HepG2 (cell line): ENCODE data around the gene RAD23A. TPM values are rescaled to one million over a fixed set of nuclear protein-coding genes. Genes with fewer than 3 reads are reported as not detected.
A peak's percentile ranks its signal among the peaks of the same experiment; 100 is the strongest.

Experiments used
- ATAC-seq: fragments of 200-7000 bp; cut with Tn5 transposase; 3 replicates; pipeline ENCODE4 v1.9.1; 2020; ENCODE audit warnings: mild to moderate bottlenecking, moderate library complexity
- Bru-seq: library from RNA; stranded (reverse); fragments of 400-500 nt; gene quantifications from one replicate; lab custom pipeline; 2021; lab: Mats Ljungman, UMichigan
- BruChase-seq, 2 experiments: library from RNA; stranded (reverse); fragments of 400-500 nt; gene quantifications; one replicate each; lab custom pipeline; 2021; lab: Mats Ljungman, UMichigan
- BruUV-seq: library from RNA; stranded (reverse); fragments of 400-500 nt; replicated peaks from 2 replicates; lab custom pipeline; 2021; lab: Mats Ljungman, UMichigan
- CTCF ChIA-PET: fragments of 300-600 bp; formaldehyde crosslinking; extraction: SDS; loops from one replicate; lab custom pipeline; 2021; ENCODE audit warnings: low total read pairs, inconsistent platforms, low intra/inter-chr PET ratio; lab: Yijun Ruan, JAX
- POLR2A ChIA-PET: fragments of 350-600 bp; sonication (Branson Sonifier 250); formaldehyde crosslinking; loops from one replicate; lab custom pipeline; 2020; ENCODE audit warnings: antibody characterized with exemption, inconsistent platforms; lab: Yijun Ruan, JAX
- DNase-seq: peaks from one replicate; pipeline ENCODE4 v3.0.0-alpha.2; 2015; ENCODE audit warnings: low spot score
- FAIRE-seq: peaks from 3 replicates; lab custom pipeline; 2011; peaks lifted over from hg19 to GRCh38; lab: Jason Lieb, UNC
- H2AFZ ChIP-seq: one replicate; pipeline ENCODE4 v1.6.1; 2011; ENCODE audit warnings: low read length, inconsistent platforms
- H3K27ac ChIP-seq: fragments of 300-600 bp; 3 replicates; pipeline ENCODE4 v1.8.0; 2011; ENCODE audit warnings: mixed run types, mild to moderate bottlenecking, mixed read lengths, low read length, inconsistent platforms; ENCODE audit not compliant: insufficient read depth; ENCODE audit errors: extremely low read length
- H3K27me3 ChIP-seq, 2 experiments: fragments of 200-600 bp in 1 of 2; 2 replicates in 1 of 2; 3 replicates in 1 of 2; pipeline versions ENCODE4 v1.6.0 to v1.8.0; 2011; ENCODE audit warnings: low read length in 2 of 2, mild to moderate bottlenecking in 2 of 2, moderate library complexity in 2 of 2, inconsistent platforms in 1 of 2; ENCODE audit not compliant: insufficient read depth in 2 of 2, control insufficient read depth in 1 of 2
- H3K36me3 ChIP-seq, 2 experiments: fragments of 200-600 bp in 1 of 2; replicated peaks in 1 of 2; 2 replicates in 1 of 2; 3 replicates in 1 of 2; pipeline versions ENCODE4 v1.5.1 to v1.8.0; 2011; ENCODE audit warnings: low read length in 2 of 2, inconsistent platforms in 1 of 2; ENCODE audit not compliant: insufficient read depth in 2 of 2, control insufficient read depth in 1 of 2
- H3K4me1 ChIP-seq: 2 replicates; pipeline ENCODE4 v1.5.1; 2012; ENCODE audit warnings: low read length, inconsistent platforms; ENCODE audit not compliant: insufficient read depth
- H3K4me2 ChIP-seq: 2 replicates; pipeline ENCODE4 v1.6.0; 2011; ENCODE audit warnings: low read depth, low read length, inconsistent platforms
- H3K4me3 ChIP-seq, 3 experiments: fragments of 200-600 bp in 1 of 3; sonication (generic), shearing (Covaris generic) in 1 of 3; replicated peaks in 1 of 3; 2 replicates each; pipeline ENCODE4 v1.5.1; 2011 to 2016; ENCODE audit warnings: low read length in 3 of 3, inconsistent platforms in 2 of 3, low read depth in 2 of 3, mild to moderate bottlenecking in 2 of 3, control low read depth in 1 of 3, mixed read lengths in 1 of 3; ENCODE audit not compliant: insufficient read depth in 1 of 3
- H3K79me2 ChIP-seq: one replicate; pipeline ENCODE4 v1.6.1; 2011; ENCODE audit warnings: low read length, inconsistent platforms; ENCODE audit not compliant: insufficient read depth
- H3K9ac ChIP-seq: 2 replicates; pipeline ENCODE4 v1.6.0; 2011; ENCODE audit warnings: mild to moderate bottlenecking, low read depth, low read length, inconsistent platforms; ENCODE audit not compliant: insufficient read depth
- H3K9me3 ChIP-seq: 2 replicates; pipeline ENCODE4 v1.5.1; 2012; ENCODE audit warnings: mild to moderate bottlenecking, low read length
- H4K20me1 ChIP-seq: 2 replicates; pipeline ENCODE4 v1.6.0; 2011; ENCODE audit warnings: inconsistent platforms, mild to moderate bottlenecking, low read length, moderate library complexity; ENCODE audit not compliant: insufficient read depth
- AGO2 ChIP-seq: fragments of 200-400 bp; formaldehyde crosslinking; optimal IDR thresholded peaks from 2 replicates; pipeline ENCODE3; 2017; ENCODE audit warnings: mild to moderate bottlenecking, low read depth, low read length, moderate library complexity
- BCLAF1 ChIP-seq: fragments of 450-650 bp; IDR thresholded peaks from 2 replicates; pipeline ENCODE4 v1.6.1; 2017; ENCODE audit warnings: mild to moderate bottlenecking
- BRF2 ChIP-seq: sonication (generic); formaldehyde crosslinking; IDR thresholded peaks from 2 replicates; pipeline ENCODE4 v1.8.1; 2022; ENCODE audit warnings: mild to moderate bottlenecking, missing genetic modification reagents
- FOXJ3 ChIP-seq: sonication (generic); formaldehyde crosslinking; IDR thresholded peaks from 2 replicates; pipeline ENCODE4 v1.4.0; 2020; ENCODE audit warnings: missing genetic modification reagents, mild to moderate bottlenecking, borderline replicate concordance
- FOXK2 ChIP-seq: fragments of 450-650 bp; IDR thresholded peaks from 2 replicates; pipeline ENCODE4 v1.6.1; 2016
- HIVEP1 ChIP-seq: sonication (generic); formaldehyde crosslinking; IDR thresholded peaks from 2 replicates; pipeline ENCODE4 v1.4.0; 2020; ENCODE audit warnings: mild to moderate bottlenecking, missing genetic modification reagents
- NFYB ChIP-seq: sonication (generic); formaldehyde crosslinking; IDR thresholded peaks from 2 replicates; pipeline ENCODE4 v1.4.0; 2020; ENCODE audit warnings: missing genetic modification reagents
- ONECUT2 ChIP-seq: sonication (generic); formaldehyde crosslinking; IDR thresholded peaks from 2 replicates; pipeline ENCODE4 v1.4.0; 2020; ENCODE audit warnings: missing genetic modification reagents
- RFX3 ChIP-seq: IDR thresholded peaks from 2 replicates; pipeline ENCODE4 v1.6.1; 2016; ENCODE audit warnings: missing biosample characterization, missing genetic modification reagents
- SMYD3 ChIP-seq: sonication (generic); formaldehyde crosslinking; IDR thresholded peaks from 2 replicates; pipeline ENCODE4 v1.8.1; 2023; ENCODE audit warnings: mild to moderate bottlenecking, missing genetic modification reagents
- SP5 ChIP-seq: IDR thresholded peaks from 2 replicates; pipeline ENCODE4 v1.6.1; 2016; ENCODE audit warnings: low read depth, borderline replicate concordance
- SRY ChIP-seq: sonication (generic); formaldehyde crosslinking; IDR thresholded peaks from 2 replicates; pipeline ENCODE4 v1.8.0; 2022; ENCODE audit warnings: mild to moderate bottlenecking, missing genetic modification reagents
- ZNF160 ChIP-seq: sonication (generic); formaldehyde crosslinking; IDR thresholded peaks from 2 replicates; pipeline ENCODE4 v1.8.0; 2022; ENCODE audit warnings: mild to moderate bottlenecking, inconsistent platforms, missing genetic modification reagents
- ZNF33B ChIP-seq: sonication (generic); formaldehyde crosslinking; IDR thresholded peaks from 2 replicates; pipeline ENCODE4 v1.5.1; 2020; ENCODE audit warnings: mild to moderate bottlenecking, missing genetic modification reagents
- WGBS: methylation state at CpG from one replicate; pipeline ENCODE4 v1.1.6; 2017; ENCODE audit warnings: low lambda C conversion rate; 5-methylcytosine and 5-hydroxymethylcytosine counted together
- in situ Hi-C: cut with HindIII; loops from 2 replicates; pipeline ENCODE4 v1.10.0; 2017; ENCODE audit warnings: low pct_unique_long_range_greater_than_20kb; ENCODE audit not compliant: extremely low pct_ligation_motif_present
- intact Hi-C: fragments of 100-400 bp; cut with micrococcal nuclease; formaldehyde crosslinking; loops from one replicate; pipeline ENCODE4 v1.10.0; 2022; ENCODE audit not compliant: unreplicated experiment
- long read RNA-seq, 2 experiments: library from RNA in 1 of 2; library from polyadenylated mRNA in 1 of 2; stranded (forward) in 1 of 2; unstranded in 1 of 2; transcript quantifications; one replicate each; pipeline ENCODE4 v2.0.0, GENCODE V29; 2019 to 2022
- polyA minus RNA-seq, 3 experiments: library from RNA; depleted of rRNA, polyadenylated mRNA; stranded (reverse); fragments of >200 nt; gene quantifications; 2 replicates each; pipeline ENCODE4 v1.2.3, GENCODE V29; 2011; ENCODE audit warnings: low replicate concordance in 1 of 3
- polyA plus RNA-seq, 8 experiments: library from polyadenylated mRNA; depleted of rRNA in 3 of 8; stranded (reverse) in 7 of 8; unstranded in 1 of 8; fragments of >200 nt; fragmentation: Illumina TruSeq in 4 of 8; extraction: Trizol in 4 of 8; gene quantifications; 2 replicates each; pipeline versions ENCODE4 v1.2.1 to v1.2.3, GENCODE V29; 2011 to 2016; ENCODE audit warnings: low read depth in 4 of 8, missing spikeins in 1 of 8, mixed read lengths in 1 of 8; ENCODE audit not compliant: insufficient read depth in 1 of 8
- total RNA-seq, 5 experiments: library from RNA; depleted of rRNA; stranded (reverse); fragments of >200 nt; fragmentation: Illumina TruSeq; extraction: Trizol; gene quantifications; 2 replicates each; pipeline ENCODE4 v1.2.3, GENCODE V29; 2016; ENCODE audit warnings: low read depth in 1 of 5

The RAD23A gene
- total RNA-seq (2016; rRNA removed; fragmentation: Illumina TruSeq; extraction: Trizol) (34.6 and 42.5 TPM in 2 replicates), polyA plus RNA-seq (2011; rRNA removed) (50.3 and 54.2 TPM in 2 replicates), polyA minus RNA-seq (2011; rRNA and poly(A)+ RNA removed; ENCODE audit: low replicate concordance) (54.6 and 102 TPM in 2 replicates), Bru-seq, nascent RNA (percentile 84 among the genes with signal in this experiment), BruChase-seq, experiment 1, labeled RNA remaining after a 6-hour chase (percentile 93 among the genes with signal in this experiment), BruChase-seq, experiment 2, labeled RNA remaining after a 2-hour chase (percentile 86 among the genes with signal in this experiment)
- 64.7 and 77.4 TPM in 2 replicates for total RNA-seq (2016; cell fraction: cytosol; rRNA removed; fragmentation: Illumina TruSeq; extraction: Trizol; ENCODE audit: low read depth)
- total RNA-seq (2016; cell fraction: insoluble cytoplasmic fraction; rRNA removed; fragmentation: Illumina TruSeq; extraction: Trizol): 29.6 and 43.3 TPM in 2 replicates
- 95.2 and 117 TPM in 2 replicates for total RNA-seq (2016; cell fraction: membrane; rRNA removed; fragmentation: Illumina TruSeq; extraction: Trizol)
- 27.5 and 30.5 TPM in 2 replicates for total RNA-seq (2016; cell fraction: nucleus; rRNA removed; fragmentation: Illumina TruSeq; extraction: Trizol)
- 51.8 and 73.5 TPM in 2 replicates for polyA plus RNA-seq (2011; cell fraction: cytosol; rRNA removed)
- polyA plus RNA-seq (2011; cell fraction: nucleus; rRNA removed): 80.8 and 87.8 TPM in 2 replicates
- polyA plus RNA-seq (2012): 95.7 and 105 TPM in 2 replicates
- 137 and 157 TPM in 2 replicates for polyA plus RNA-seq (2016; cell fraction: cytosol; fragmentation: Illumina TruSeq; extraction: Trizol; ENCODE audit: low read depth)
- polyA plus RNA-seq (2016; cell fraction: insoluble cytoplasmic fraction; fragmentation: Illumina TruSeq; extraction: Trizol; ENCODE audit: low read depth): 55.9 and 73.5 TPM in 2 replicates
- polyA plus RNA-seq (2016; cell fraction: membrane; fragmentation: Illumina TruSeq; extraction: Trizol; ENCODE audit: low read depth): 175 and 195 TPM in 2 replicates
- 90.3 and 97.5 TPM in 2 replicates for polyA plus RNA-seq (2016; cell fraction: nucleus; fragmentation: Illumina TruSeq; extraction: Trizol; ENCODE audit: insufficient read depth, low read depth)
- polyA minus RNA-seq (2011; cell fraction: cytosol; rRNA and poly(A)+ RNA removed): 52.5 and 54.0 TPM in 2 replicates
- polyA minus RNA-seq (2011; cell fraction: nucleus; rRNA and poly(A)+ RNA removed): 20.0 and 27.4 TPM in 2 replicates
- long read RNA-seq, experiment 1, transcript RAD23A-201 (9 exons, 1,736 nt): minor isoform, 68 of 160 reads
- long read RNA-seq, experiment 1, transcript RAD23A-203 (9 exons, 1,746 nt): major isoform, 75 of 160 reads
- long read RNA-seq, experiment 1, partial matches to known transcripts: 8 of 160 reads
- long read RNA-seq, experiment 1, other reads (novel, unspliced or antisense): 8 of 160 reads
- long read RNA-seq, experiment 2, transcript RAD23A-210 (9 exons, 1,691 nt): minor isoform, 6 of 335 reads
- long read RNA-seq, experiment 2, transcript RAD23A-203 (9 exons, 1,746 nt): minor isoform, 75 of 335 reads
- long read RNA-seq, experiment 2, transcript RAD23A-201 (9 exons, 1,736 nt): major isoform, 84 of 335 reads
- long read RNA-seq, experiment 2, transcript RAD23A-207 (2 exons, 545 nt): minor isoform, 38 of 335 reads
- long read RNA-seq, experiment 2, partial matches to known transcripts: 19 of 335 reads
- long read RNA-seq, experiment 2, other reads (novel, unspliced or antisense): 112 of 335 reads

DNA sequence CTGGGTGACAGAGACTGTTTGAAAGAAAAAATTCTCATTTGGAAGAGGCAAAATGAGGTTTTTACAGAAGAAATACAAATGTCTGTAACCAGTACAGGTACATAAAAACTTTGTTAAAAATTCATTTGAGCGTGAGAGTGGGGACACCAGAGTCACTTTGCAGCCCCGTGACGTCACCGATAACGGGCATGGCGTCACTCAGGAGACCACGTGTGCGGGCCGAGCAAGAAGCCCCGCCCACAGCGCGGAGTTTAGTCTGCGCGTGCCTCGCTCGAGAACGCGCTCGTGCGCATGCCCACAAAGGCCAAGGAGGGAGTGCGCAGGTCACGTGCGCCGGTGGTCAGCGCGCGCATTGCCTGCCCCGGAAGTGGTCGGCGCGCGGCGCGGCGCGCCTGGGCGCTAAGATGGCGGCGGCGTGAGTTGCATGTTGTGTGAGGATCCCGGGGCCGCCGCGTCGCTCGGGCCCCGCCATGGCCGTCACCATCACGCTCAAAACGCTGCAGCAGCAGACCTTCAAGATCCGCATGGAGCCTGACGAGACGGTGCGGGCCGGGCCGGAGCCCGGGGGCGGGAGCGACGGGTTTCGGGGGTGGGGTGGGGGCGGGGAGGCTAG, at the start of gene RAD23A:
TSS of gene RAD23A (plus strand) at position 384 of the 613 bp plus-strand sequence. CDS start at position 471, 87 bp downstream.
- POLR2A ChIA-PET: interaction anchor here (0.8 to 1.8 kb wide), 9 partner anchors 8 to 208 kb away, joined by 3 to 25 read pairs (median 4); partner anchors contain the start of genes FARSA, GADD45GIP1 and GET3
- Histone ChIP-seq H3K4me3 (peak within 1 kb of the TSS; percentile 82 to 89 (median 84)), H3K4me1 (peaks cover 41% of the 10 kb centered on the region), H3K36me3 (peaks cover 26 to 61% of the 10 kb centered on the region in 2 experiments), H3K9ac (peak within 1 kb of the TSS; percentile 91), H3K9me3 (no peaks in the 10 kb centered on the region), H3K27ac (peak within 1 kb of the TSS; percentile 91), H3K27me3 (no peaks in the 10 kb centered on the region; a peak in 1 of 5 replicates), H2AFZ (no peak within 1 kb of the TSS), H3K79me2 (peaks cover 30% of the 10 kb centered on the region), H4K20me1 (peaks cover under 1% of the 10 kb centered on the region; the same call in 1 of the 2 replicates), H3K4me2 (peak within 1 kb of the TSS; percentile 74)
- CTCF ChIA-PET: no interaction called here
- FAIRE-seq (peak; percentile 82), ATAC-seq (peak; percentile 79), DNase-seq (peak; percentile 93)
- in situ Hi-C loops (no loop called here), intact Hi-C loops (no loop called here)
- BruUV-seq: no TSS peak
- WGBS: 2% methylated on average over 7 of the region's 62 CpGs
- TF ChIP-seq SRY (CRISPR knock-in tag): 0 out of 2 replicates have a peak, but pooled peaks have one; percentile 50
- 0 out of 2 replicates have a peak, but pooled peaks have one; percentile 9 for TF ChIP-seq ONECUT2 (CRISPR knock-in tag)
- TF ChIP-seq RFX3 (CRISPR knock-in tag): no peak
- TF ChIP-seq SMYD3 (CRISPR knock-in tag): no peak
- TF ChIP-seq FOXJ3 (CRISPR knock-in tag): no peak
- TF ChIP-seq BRF2 (CRISPR knock-in tag): no peak
- no peak for TF ChIP-seq BCLAF1
- TF ChIP-seq NFYB (CRISPR knock-in tag): peak; percentile 13; the same call in 1 of the 2 replicates
- TF ChIP-seq HIVEP1: no peak
- peak; percentile 72 for TF ChIP-seq SP5 (CRISPR knock-in tag)
- no peak for TF ChIP-seq FOXK2
- TF ChIP-seq ZNF33B (CRISPR knock-in tag): no peak
- peak; percentile 98 for TF ChIP-seq AGO2
- peak; percentile 48; the same call in 1 of the 2 replicates for TF ChIP-seq ZNF160 (CRISPR knock-in tag)
